ENCODE data around the gene GRM3. TPM values are rescaled to one million over a fixed set of nuclear protein-coding genes. Genes with fewer than 3 reads are reported as not detected.
"Not testable (repeated sequence)": the region's sequence is repeated elsewhere in the genome, so short reads cannot be mapped to it uniquely, and the experiment has no call there.

Gene GRM3
- 0.10 and 0.30 TPM in 2 replicates for total RNA-seq (2014; rRNA removed; shearing (Covaris generic))

DNA sequence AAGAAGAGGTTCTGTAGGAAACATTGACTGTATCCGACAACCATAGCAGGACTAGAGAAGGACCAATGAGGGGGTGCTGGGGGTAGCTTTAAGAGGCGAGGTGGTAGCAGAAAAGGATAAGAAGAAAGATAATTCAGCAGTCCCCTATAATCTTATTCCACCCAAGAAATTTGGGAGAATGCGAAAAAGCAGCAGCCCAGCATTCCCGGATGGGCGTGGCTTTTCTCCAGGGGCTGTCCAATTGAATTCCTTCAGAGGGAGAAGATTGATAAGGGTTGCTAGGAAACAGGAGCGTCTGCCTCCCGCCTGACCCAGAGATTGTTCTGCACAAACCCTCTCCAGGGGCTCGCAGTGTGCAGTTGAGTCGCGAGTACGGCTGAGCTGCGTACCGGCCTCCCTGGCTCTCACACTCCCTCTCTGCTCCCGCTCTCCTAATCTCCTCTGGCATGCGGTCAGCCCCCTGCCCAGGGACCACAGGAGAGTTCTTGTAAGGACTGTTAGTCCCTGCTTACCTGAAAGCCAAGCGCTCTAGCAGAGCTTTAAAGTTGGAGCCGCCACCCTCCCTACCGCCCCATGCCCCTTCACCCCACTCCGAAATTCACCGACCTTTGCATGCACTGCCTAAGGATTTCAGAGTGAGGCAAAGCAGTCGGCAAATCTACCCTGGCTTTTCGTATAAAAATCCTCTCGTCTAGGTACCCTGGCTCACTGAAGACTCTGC is at the start of gene GRM3:
TSS of gene GRM3 (plus strand) at position 349 of the 721 bp plus-strand sequence. CDS start 121,237 bp downstream, outside the sequence.
- peak within 1 kb of the TSS; percentile 41 for H3K4me3 ChIP-seq (ENCODE audit: insufficient read depth, low read depth, low read length)
- peaks cover 29% of the 10 kb centered on the region for H3K27me3 ChIP-seq (ENCODE audit: control insufficient read depth, insufficient read depth, low read length)
- peak; percentile 77 for DNase-seq
- H3K36me3 ChIP-seq (replicated peaks; ENCODE audit: control insufficient read depth, insufficient read depth, low read length), result no peaks in the 10 kb centered on the region

DNA sequence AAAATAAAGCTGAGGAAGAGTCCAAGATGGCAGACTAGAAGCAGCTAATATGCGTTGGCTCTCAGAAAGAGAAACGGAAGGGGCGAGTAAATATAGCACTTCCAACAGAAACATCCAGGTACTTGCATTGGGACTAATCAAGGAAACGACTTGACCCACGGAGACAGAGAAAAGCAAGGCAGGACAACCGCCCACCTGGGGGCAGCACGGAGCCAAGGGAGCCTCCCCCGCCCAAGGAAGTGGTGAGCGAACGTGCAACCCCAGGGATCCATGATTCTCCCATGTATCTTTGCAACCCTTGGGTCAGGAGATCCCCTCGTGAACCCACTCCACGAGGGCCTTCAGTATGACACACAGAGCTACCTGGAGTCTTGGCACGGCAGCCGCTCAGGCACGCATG is 45.4 kb upstream of the GRM3 start:
- H3K36me3 ChIP-seq (replicated peaks; ENCODE audit: control insufficient read depth, insufficient read depth, low read length), result no peaks in the 10 kb centered on the region

DNA sequence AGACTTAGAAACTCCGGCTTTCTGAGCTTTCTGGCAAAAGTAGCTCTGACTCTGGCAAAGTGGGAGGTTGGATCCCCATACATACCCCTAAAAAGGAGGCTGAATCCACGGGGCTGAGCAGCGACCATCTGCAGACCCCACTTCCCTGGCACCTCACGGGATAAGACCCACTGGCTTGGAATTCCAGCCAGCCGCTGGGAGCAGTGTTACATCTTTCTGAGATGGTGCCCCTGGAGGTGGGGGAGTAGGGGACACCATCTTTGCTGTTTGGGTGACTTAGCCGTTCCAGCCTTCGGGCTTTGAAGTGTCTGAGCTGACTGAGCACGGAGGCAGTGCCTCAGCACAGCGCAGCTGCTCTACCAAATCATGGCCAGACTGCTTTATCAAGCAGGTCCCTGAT is 45.0 kb upstream of the GRM3 start:
- H3K27me3 ChIP-seq (ENCODE audit: control insufficient read depth, insufficient read depth, low read length), result no peaks in the 10 kb centered on the region
- DNase-seq, result no peak
- no peaks in the 10 kb centered on the region for H3K36me3 ChIP-seq (replicated peaks; ENCODE audit: control insufficient read depth, insufficient read depth, low read length)
- H3K4me3 ChIP-seq (ENCODE audit: insufficient read depth, low read depth, low read length), result no peak overlapping the region

More for the DNA sequence above, 45.4 kb upstream of the GRM3 start:
- no peak overlapping the region for H3K4me3 ChIP-seq (ENCODE audit: insufficient read depth, low read depth, low read length)
- DNase-seq, result peak; percentile 13
- no peaks in the 10 kb centered on the region for H3K27me3 ChIP-seq (ENCODE audit: control insufficient read depth, insufficient read depth, low read length)

DNA sequence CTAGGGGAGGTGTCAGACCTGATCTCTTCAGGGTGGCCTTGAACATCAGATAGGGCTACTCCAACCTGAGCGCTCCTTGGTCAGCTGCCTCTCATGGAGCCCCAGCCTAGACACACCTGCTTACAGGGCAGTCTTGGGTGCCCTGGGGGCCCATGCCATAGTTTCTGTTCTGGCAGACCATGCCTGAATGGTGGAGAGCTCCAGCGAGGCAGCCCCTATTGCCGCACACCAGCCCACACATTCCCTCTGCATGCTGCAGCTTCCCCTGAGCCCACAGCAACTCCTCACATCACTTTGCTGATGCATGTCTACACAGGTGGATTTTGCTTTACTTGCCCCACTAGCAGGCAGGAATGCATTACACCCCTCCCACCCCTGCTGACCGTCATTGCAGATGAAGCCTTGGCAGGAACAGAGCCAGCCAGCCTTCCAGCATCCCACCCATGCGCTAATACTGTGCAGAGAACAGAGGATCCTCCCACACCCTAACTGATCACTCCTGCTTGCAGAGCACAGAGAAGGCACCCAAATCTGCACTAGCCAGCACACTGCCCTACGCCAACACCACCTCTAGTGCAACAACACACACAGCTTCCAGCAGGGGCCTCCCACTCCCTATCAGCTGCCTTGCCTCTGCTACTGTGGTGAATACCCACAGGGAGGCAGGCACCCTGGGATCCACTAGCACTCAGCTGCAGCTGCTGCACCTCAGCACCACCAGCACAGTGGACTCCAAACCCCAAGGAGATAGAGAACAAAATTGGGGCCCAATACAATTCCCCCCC is 43.0 kb upstream of the GRM3 start:
- no peak for DNase-seq
- no peak overlapping the region for H3K4me3 ChIP-seq (ENCODE audit: insufficient read depth, low read depth, low read length)
- no peaks in the 10 kb centered on the region for H3K36me3 ChIP-seq (replicated peaks; ENCODE audit: control insufficient read depth, insufficient read depth, low read length)
- H3K27me3 ChIP-seq (ENCODE audit: control insufficient read depth, insufficient read depth, low read length), result no peaks in the 10 kb centered on the region

DNA sequence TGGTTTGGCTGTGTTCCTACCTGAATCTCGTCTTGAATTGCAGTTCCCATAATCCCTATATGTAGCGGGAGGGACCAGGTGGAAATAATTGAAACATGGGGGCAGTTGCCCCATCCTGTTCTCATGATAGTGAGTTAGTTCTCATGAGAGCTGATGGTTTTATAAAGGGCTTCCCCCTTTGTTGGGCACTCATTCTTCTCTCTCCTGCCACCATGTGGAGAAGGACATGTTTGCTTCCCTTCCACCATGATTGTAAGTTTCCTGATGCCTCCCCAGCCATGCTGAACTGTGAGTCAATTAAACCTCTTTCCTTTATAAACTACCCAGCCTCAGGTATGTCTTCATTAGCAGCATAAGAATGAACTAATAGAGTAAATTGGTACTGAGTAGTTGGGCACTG is 28.0 kb upstream of the GRM3 start:
- not testable (repeated sequence) for H3K4me3 ChIP-seq (ENCODE audit: insufficient read depth, low read depth, low read length); H3K36me3 ChIP-seq (replicated peaks; ENCODE audit: control insufficient read depth, insufficient read depth, low read length); H3K27me3 ChIP-seq (ENCODE audit: control insufficient read depth, insufficient read depth, low read length); DNase-seq

DNA sequence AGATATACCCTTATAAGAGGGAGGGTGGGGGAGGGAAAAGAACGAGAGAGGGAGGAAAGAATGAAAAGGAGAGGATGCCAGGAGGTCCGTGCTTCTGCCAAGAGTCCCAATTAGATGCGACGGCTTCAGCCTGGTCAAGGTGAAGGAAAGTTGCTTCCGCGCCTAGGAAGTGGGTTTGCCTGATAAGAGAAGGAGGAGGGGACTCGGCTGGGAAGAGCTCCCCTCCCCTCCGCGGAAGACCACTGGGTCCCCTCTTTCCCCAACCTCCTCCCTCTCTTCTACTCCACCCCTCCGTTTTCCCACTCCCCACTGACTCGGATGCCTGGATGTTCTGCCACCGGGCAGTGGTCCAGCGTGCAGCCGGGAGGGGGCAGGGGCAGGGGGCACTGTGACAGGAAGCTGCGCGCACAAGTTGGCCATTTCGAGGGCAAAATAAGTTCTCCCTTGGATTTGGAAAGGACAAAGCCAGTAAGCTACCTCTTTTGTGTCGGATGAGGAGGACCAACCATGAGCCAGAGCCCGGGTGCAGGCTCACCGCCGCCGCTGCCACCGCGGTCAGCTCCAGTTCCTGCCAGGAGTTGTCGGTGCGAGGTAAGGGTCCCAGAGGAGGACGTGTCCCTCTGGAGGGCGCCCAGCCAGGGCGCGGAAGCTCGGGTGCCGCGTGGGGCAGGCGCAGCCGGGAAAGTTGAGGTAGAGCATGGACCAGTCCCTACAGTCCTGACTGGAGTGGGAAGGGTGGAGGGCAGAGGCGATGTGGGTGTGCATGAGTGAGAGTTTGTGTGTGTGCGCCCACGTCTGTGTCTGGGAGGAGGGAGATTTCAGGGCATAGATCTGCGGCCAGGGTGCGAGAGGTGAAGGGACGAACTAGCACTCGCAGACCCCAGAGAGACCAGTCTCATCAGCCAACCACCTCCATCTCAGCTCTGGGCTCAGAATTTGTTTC is 844 bp downstream of the GRM3 start:
- H3K27me3 ChIP-seq (ENCODE audit: control insufficient read depth, insufficient read depth, low read length), result peaks cover 29% of the 10 kb centered on the region
- H3K4me3 ChIP-seq (ENCODE audit: insufficient read depth, low read depth, low read length), result peak overlapping the region; percentile 41
- peak; percentile 70 for DNase-seq
- no peaks in the 10 kb centered on the region for H3K36me3 ChIP-seq (replicated peaks; ENCODE audit: control insufficient read depth, insufficient read depth, low read length)

DNA sequence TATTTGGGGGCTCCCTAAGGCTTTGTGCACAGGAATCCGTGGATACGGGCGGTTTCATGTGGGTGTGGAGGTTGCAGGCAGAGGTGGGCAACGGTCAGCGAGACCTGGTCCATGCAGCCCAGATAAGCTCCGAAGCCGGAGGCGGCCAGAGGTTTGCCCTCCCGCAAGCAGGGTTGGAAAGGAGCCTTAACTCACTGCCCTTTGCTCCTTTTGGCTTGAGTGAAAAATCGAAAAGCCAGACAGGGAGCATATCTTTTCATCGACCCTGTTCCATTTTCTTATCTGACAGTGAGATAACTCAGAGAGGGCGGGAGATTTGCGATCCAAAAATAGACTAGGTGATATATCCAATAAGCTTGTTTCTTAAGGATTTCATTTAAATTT is 1.5 kb downstream of the GRM3 start:
- H3K27me3 ChIP-seq (ENCODE audit: control insufficient read depth, insufficient read depth, low read length), result peaks cover 29% of the 10 kb centered on the region
- peak; percentile 39 for DNase-seq

DNA sequence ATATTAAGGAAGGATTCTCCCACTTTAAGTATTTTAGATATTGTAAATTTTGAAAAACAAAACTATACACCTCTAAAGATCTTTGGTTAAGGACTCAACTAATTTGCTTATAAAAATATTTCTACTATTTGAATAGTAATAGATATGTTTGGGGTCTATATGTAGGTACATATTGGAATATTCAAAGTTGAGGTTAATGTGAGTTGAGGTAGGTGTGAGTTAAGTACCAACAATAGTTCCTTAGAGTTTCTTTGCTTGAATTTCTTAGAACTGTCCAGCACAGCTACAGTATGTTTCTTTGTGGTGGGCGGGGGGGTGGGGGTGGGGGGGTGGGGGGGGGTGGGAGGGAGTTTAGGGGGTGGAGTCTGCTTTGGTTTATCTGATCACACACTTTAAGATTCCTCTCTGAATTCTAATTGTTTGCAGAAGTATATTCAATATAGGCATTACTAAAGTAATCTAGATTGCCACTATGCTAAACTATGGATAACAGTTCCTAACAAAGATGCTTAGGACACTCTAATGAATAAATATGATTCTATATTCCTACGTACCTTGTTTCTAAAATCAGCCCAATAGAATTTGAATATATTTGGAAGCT is 2.1 kb downstream of the GRM3 start:
- DNase-seq, result no peak
- no peak overlapping the region for H3K4me3 ChIP-seq (ENCODE audit: insufficient read depth, low read depth, low read length)
- peaks cover 29% of the 10 kb centered on the region for H3K27me3 ChIP-seq (ENCODE audit: control insufficient read depth, insufficient read depth, low read length)
- no peaks in the 10 kb centered on the region for H3K36me3 ChIP-seq (replicated peaks; ENCODE audit: control insufficient read depth, insufficient read depth, low read length)

More for the DNA sequence above, 1.5 kb downstream of the GRM3 start:
- peak overlapping the region; percentile 41 for H3K4me3 ChIP-seq (ENCODE audit: insufficient read depth, low read depth, low read length)
- H3K36me3 ChIP-seq (replicated peaks; ENCODE audit: control insufficient read depth, insufficient read depth, low read length), result no peaks in the 10 kb centered on the region

DNA sequence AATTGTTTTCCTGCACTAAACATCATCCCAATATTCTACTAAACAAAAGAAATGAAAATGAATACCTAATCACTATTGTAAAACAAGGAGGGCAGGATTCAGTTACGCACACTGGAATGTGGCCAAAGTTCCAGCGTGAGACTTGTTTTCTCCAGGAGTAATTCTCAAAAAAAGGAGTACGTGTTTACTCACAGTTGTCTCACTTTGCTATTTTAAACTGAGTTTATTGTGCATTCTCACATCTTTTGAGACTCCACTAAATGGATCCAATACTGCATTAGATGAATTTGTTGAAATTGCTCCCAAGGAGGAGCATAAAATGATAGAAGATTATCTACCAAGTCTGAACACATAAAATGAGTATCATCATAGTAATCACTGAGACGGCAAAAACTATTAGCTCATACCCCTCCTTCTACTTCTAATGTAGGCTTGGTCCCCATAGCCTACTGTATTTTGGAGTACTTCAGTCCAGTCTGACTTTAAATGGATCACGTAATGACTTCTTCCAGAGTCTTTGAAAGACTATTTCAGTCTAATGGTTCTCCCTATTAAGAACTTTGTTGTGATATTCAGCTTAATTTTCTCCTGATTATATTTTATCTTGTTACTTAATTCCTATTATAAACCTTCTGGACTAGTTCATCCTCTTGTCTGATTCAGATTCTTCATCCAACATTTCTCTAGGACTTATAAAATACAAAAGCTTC is 3.8 kb downstream of the GRM3 start:
- peaks cover 28% of the 10 kb centered on the region for H3K27me3 ChIP-seq (ENCODE audit: control insufficient read depth, insufficient read depth, low read length)
- H3K36me3 ChIP-seq (replicated peaks; ENCODE audit: control insufficient read depth, insufficient read depth, low read length), result no peaks in the 10 kb centered on the region
- no peak overlapping the region for H3K4me3 ChIP-seq (ENCODE audit: insufficient read depth, low read depth, low read length)
- no peak for DNase-seq

DNA sequence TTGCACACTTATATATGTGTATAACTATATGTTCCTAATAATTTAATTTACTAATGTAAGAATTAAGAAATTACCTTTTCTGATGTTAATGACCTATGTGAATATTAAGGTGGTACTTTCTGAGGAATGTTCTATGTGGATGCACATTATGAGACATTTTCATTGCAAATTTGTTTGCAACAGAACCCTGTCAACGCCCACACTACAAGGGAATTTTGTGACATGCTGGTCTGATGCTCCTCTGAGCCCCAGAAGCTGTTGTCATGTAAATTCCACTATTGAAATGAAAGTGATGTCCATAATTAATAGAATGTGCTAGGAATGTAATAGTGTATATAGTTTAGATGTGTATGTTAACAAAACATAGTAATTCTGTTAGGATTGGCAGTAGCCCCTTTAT is 4.5 kb downstream of the GRM3 start:
- Histone ChIP-seq H3K4me3 (ENCODE audit: insufficient read depth, low read depth, low read length) (no peak overlapping the region), H3K36me3 (replicated peaks; ENCODE audit: control insufficient read depth, insufficient read depth, low read length) (no peaks in the 10 kb centered on the region), H3K27me3 (ENCODE audit: control insufficient read depth, insufficient read depth, low read length) (peaks cover 27% of the 10 kb centered on the region)
- DNase-seq, result no peak

DNA sequence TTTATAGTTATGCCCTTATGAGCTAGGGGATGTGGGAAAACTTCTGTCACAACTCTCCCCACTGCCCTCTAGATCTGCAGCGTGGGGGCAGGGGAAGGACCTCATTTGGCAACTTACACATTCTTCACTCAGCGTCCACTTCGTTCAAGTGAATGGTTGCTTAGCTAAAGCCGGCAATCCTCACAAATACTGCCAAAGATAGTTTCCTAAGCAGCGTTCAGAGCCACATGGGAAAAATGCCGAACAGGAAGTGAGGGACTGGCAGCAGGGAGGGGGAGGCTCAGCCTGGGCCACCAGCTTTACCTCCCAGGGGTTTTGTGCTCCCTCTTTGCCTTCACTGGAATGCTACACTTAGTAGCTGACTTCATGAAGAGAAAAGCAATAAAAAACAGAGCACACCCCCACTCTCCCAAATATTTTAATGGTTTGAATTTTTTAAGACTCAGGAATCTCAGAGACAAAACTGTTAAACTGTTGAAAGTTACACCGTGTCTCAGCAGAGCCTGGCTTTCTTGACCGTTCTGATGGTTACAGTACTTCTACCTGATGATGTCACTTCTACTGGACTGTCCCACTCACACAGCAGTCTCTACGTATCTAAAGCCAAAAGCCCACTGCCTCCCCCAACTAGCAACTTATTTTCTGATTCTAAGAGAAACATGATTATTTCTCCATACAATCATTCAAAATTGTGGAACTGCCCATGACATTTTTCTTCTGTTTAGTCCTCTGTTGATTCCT is 10.4 kb downstream of the GRM3 start:
- no peak for DNase-seq
- no peaks in the 10 kb centered on the region for H3K27me3 ChIP-seq (ENCODE audit: control insufficient read depth, insufficient read depth, low read length)
- H3K36me3 ChIP-seq (replicated peaks; ENCODE audit: control insufficient read depth, insufficient read depth, low read length), result no peaks in the 10 kb centered on the region
- H3K4me3 ChIP-seq (ENCODE audit: insufficient read depth, low read depth, low read length), result no peak overlapping the region

DNA sequence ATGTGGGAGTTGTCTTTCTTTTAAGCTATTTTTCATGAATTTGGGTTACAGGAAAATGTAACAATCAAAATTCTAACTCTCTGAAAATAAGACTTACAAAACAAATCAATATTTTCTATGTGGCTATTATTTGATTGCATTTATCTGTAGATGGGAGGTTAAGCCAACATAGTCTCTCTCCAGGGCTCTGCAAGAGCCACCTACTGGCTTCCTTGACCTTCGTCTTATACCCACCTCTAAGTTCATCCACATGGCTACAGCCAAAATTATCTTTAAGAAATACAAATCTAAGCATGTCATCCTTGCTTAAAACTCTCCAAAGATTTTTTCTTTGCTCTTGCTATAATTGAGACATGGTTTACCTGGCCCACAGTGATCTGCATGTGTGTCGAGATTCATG is 14.2 kb downstream of the GRM3 start:
- Histone ChIP-seq H3K4me3 (ENCODE audit: insufficient read depth, low read depth, low read length) (no peak overlapping the region), H3K36me3 (replicated peaks; ENCODE audit: control insufficient read depth, insufficient read depth, low read length) (no peaks in the 10 kb centered on the region)
- DNase-seq, result no peak

DNA sequence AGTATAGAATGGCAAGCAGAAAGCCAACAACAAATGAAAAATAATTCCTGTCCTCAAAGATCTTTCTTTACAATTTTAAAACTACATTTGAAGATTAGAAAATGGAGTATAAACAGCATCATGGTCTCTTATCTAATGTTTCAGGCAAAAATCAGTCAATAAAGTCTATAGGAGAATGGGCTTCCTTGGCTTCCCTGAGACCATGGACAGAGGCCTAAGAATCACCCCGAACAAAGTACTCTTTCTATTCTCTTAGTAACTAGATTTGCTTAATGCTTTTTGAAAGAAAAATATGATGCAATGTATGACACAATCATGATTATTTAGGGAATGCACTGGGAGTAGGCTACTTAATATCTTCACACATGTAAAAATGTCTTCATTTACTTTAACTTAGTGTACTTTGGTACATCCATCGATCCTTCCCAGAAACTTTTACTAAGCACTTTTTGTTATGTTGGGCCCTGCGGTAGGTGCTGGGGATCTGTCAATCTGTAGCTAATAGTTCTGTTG is 17.3 kb downstream of the GRM3 start:
- Histone ChIP-seq H3K27me3 (ENCODE audit: control insufficient read depth, insufficient read depth, low read length) (no peaks in the 10 kb centered on the region), H3K4me3 (ENCODE audit: insufficient read depth, low read depth, low read length) (no peak overlapping the region), H3K36me3 (replicated peaks; ENCODE audit: control insufficient read depth, insufficient read depth, low read length) (no peaks in the 10 kb centered on the region)
- no peak for DNase-seq

More for the DNA sequence above, 14.2 kb downstream of the GRM3 start:
- no peaks in the 10 kb centered on the region for H3K27me3 ChIP-seq (ENCODE audit: control insufficient read depth, insufficient read depth, low read length)

All from H7 (cell line).